MCF 10A (cell line): ENCODE measurements around the gene CFAP43. TPM values are rescaled to one million over a fixed set of nuclear protein-coding genes. Genes with fewer than 3 reads are reported as not detected.
"Not testable (repeated sequence)": the region's sequence is repeated elsewhere in the genome, so short reads cannot be mapped to it uniquely, and the experiment has no call there.

ENCODE experiments used
- BruUV-seq: library from RNA; stranded (reverse); fragments of 400-500 nt; replicated peaks from 2 replicates; lab custom pipeline; 2021; lab: Mats Ljungman, UMichigan
- CTCF ChIA-PET: fragments of 300-600 bp; sonication (Branson Sonifier 250); formaldehyde crosslinking; extraction: SDS; loops from one replicate; lab custom pipeline; 2021; ENCODE audit warnings: antibody characterized with exemption, inconsistent platforms; lab: Yijun Ruan, JAX
- POLR2A ChIA-PET: fragments of 300-600, 350-650 bp; sonication (Branson Sonifier 250); formaldehyde crosslinking; extraction: SDS; loops from one replicate; lab custom pipeline; 2020; ENCODE audit warnings: antibody characterized with exemption, inconsistent platforms; lab: Yijun Ruan, JAX
- DNase-seq: peaks from one replicate; pipeline ENCODE4 v3.0.0-alpha.2; 2018; ENCODE audit not compliant: unreplicated experiment
- H3K27ac Mint-ChIP-seq: one replicate; pipeline ENCODE4 v1.8.0; 2022; ENCODE audit warnings: mild to moderate bottlenecking, low read depth, mixed read lengths; ENCODE audit not compliant: unreplicated experiment
- H3K27me3 Mint-ChIP-seq: one replicate; pipeline ENCODE4 v1.8.0; 2022; ENCODE audit warnings: mixed read lengths; ENCODE audit not compliant: insufficient read depth, unreplicated experiment
- H3K36me3 Mint-ChIP-seq: one replicate; pipeline ENCODE4 v1.8.0; 2022; ENCODE audit warnings: mild to moderate bottlenecking, moderate library complexity, mixed read lengths; ENCODE audit not compliant: insufficient read depth, unreplicated experiment
- H3K4me1 Mint-ChIP-seq: one replicate; pipeline ENCODE4 v1.8.0; 2022; ENCODE audit warnings: mixed read lengths; ENCODE audit not compliant: insufficient read depth, unreplicated experiment
- H3K4me3 Mint-ChIP-seq: one replicate; pipeline ENCODE4 v1.8.0; 2022; ENCODE audit warnings: mild to moderate bottlenecking, moderate library complexity, mixed read lengths; ENCODE audit not compliant: unreplicated experiment
- H3K9me3 Mint-ChIP-seq: one replicate; pipeline ENCODE4 v1.8.0; 2022; ENCODE audit warnings: mixed read lengths; ENCODE audit not compliant: unreplicated experiment
- CTCF ChIP-seq: fragments of 200-600 bp; IDR thresholded peaks from one replicate; pipeline ENCODE4 v1.8.0; 2022; ENCODE audit warnings: antibody characterized with exemption, mild to moderate bottlenecking; ENCODE audit not compliant: unreplicated experiment
- intact Hi-C: fragments of 100-400 bp; cut with micrococcal nuclease; formaldehyde crosslinking; loops from 2 replicates; pipeline ENCODE4 v1.14.1; 2022
- total RNA-seq: library from RNA; stranded (reverse); gene quantifications from 2 replicates; pipeline ENCODE4 v1.2.3, GENCODE V29; 2022

Gene CFAP43
- total RNA-seq, 1 experiment from 2014 or later, result 0.42 TPM

GRCh38 chr10:104247513-104248146, 15.5 kb upstream of the CFAP43 start:
- ChIA-PET POLR2A (interaction anchor here (0.6 to 1.1 kb wide), 5 partner anchors 8 to 15 kb away, joined by 3 to 5 read pairs (median 3); partner anchors contain the start of gene CFAP43), CTCF (interaction anchor here (0.5 to 1.9 kb wide), 3 partner anchors 27 to 44 kb away, joined by 3 to 4 read pairs (median 3); no protein-coding TSS in a partner anchor)
- DNase-seq, result no peak
- TF ChIP-seq CTCF, result no peak
- H3K27me3 Mint-ChIP-seq, result no peaks in the 10 kb centered on the region
- intact Hi-C loops, result no loop called here
- no peaks in the 10 kb centered on the region for H3K9me3 Mint-ChIP-seq
- BruUV-seq, result TSS peak; percentile 92
- H3K36me3 Mint-ChIP-seq, result no peaks in the 10 kb centered on the region
- no peaks in the 10 kb centered on the region for H3K4me1 Mint-ChIP-seq
- no peak overlapping the region for H3K27ac Mint-ChIP-seq
- H3K4me3 Mint-ChIP-seq, result no peak overlapping the region

GRCh38 chr10:104246976-104247375, 14.8 kb upstream of the CFAP43 start:
- no peaks in the 10 kb centered on the region for H3K9me3 Mint-ChIP-seq
- intact Hi-C loops, result no loop called here
- no peaks in the 10 kb centered on the region for H3K4me1 Mint-ChIP-seq
- no peak overlapping the region for H3K4me3 Mint-ChIP-seq
- no peak overlapping the region for H3K27ac Mint-ChIP-seq
- no peak for TF ChIP-seq CTCF
- DNase-seq, result no peak
- BruUV-seq, result no TSS peak
- H3K27me3 Mint-ChIP-seq, result no peaks in the 10 kb centered on the region
- H3K36me3 Mint-ChIP-seq, result no peaks in the 10 kb centered on the region
- POLR2A ChIA-PET, result interaction anchor here (0.6 kb wide), 1 partner anchor 9 kb away, joined by 3 read pairs; no protein-coding TSS in a partner anchor
- CTCF ChIA-PET, result interaction anchor here (0.9 to 1.9 kb wide), 2 partner anchors 14 to 45 kb away, joined by 3 to 4 read pairs; no protein-coding TSS in a partner anchor

GRCh38 chr10:104245066-104245632, 13.0 kb upstream of the CFAP43 start:
- Mint-ChIP-seq H3K36me3 (no peaks in the 10 kb centered on the region), H3K4me1 (no peaks in the 10 kb centered on the region), H3K4me3 (no peak overlapping the region), H3K9me3 (no peaks in the 10 kb centered on the region), H3K27ac (no peak overlapping the region), H3K27me3 (no peaks in the 10 kb centered on the region)
- CTCF ChIA-PET, result no interaction called here
- no peak for TF ChIP-seq CTCF
- intact Hi-C loops, result no loop called here
- no TSS peak for BruUV-seq
- POLR2A ChIA-PET, result interaction anchor here (1.0 kb wide), 1 partner anchor 10 kb away, joined by 3 read pairs; the partner anchor contains the start of gene GSTO1
- DNase-seq, result no peak

- Mint-ChIP-seq H3K4me3 (no peak overlapping the region), H3K9me3 (no peaks in the 10 kb centered on the region), H3K27me3 (no peaks in the 10 kb centered on the region), H3K27ac (no peak overlapping the region), H3K4me1 (no peaks in the 10 kb centered on the region), H3K36me3 (no peaks in the 10 kb centered on the region)
- ChIA-PET POLR2A (no interaction called here), CTCF (no interaction called here)
- intact Hi-C loops, result no loop called here
- no TSS peak for BruUV-seq
- TF ChIP-seq CTCF, result no peak
- no peak for DNase-seq
Measured at GRCh38 chr10:104243512-104243911, 11.3 kb upstream of the CFAP43 start.

GRCh38 chr10:104243009-104243408, 10.8 kb upstream of the CFAP43 start:
- CTCF ChIA-PET, H3K27ac Mint-ChIP-seq, H3K36me3 Mint-ChIP-seq, H3K27me3 Mint-ChIP-seq, DNase-seq, BruUV-seq, H3K9me3 Mint-ChIP-seq, intact Hi-C loops, H3K4me3 Mint-ChIP-seq, H3K4me1 Mint-ChIP-seq: not testable (repeated sequence)
- POLR2A ChIA-PET, result interaction anchor here (1.4 kb wide), 1 partner anchor 11 kb away, joined by 4 read pairs; the partner anchor contains the start of gene GSTO1
